WTC11 (cell line): Measurements from ENCODE around the gene LRTM2.

Source experiments
- EMX1 ChIP-seq: fragments of 250-450 bp; sonication (Bioruptor Pico); IDR thresholded peaks from 2 replicates; pipeline ENCODE4 v1.8.0; 2021; ENCODE audit warnings: mild to moderate bottlenecking
- IRF2 ChIP-seq: sonication (generic); formaldehyde crosslinking; IDR thresholded peaks from 2 replicates; pipeline ENCODE4 v1.8.0; 2022; ENCODE audit warnings: low read depth, missing genetic modification reagents, borderline replicate concordance
- NR1H2 ChIP-seq: sonication (generic); formaldehyde crosslinking; IDR thresholded peaks from 2 replicates; pipeline ENCODE4 v1.9.0; 2021; ENCODE audit warnings: mild to moderate bottlenecking, moderate library complexity, missing genetic modification reagents
- ZNF396 ChIP-seq: fragments of 250-450 bp; sonication (Bioruptor Pico); IDR thresholded peaks from 2 replicates; pipeline ENCODE4 v1.8.0; 2021; ENCODE audit warnings: mild to moderate bottlenecking, moderate library complexity, borderline replicate concordance
- TF ChIP-seq, protein P1 (sequence below): fragments of 200-600 bp; IDR thresholded peaks from 2 replicates; pipeline ENCODE4 v1.8.0; 2022; ENCODE audit warnings: antibody characterized with exemption
- TF ChIP-seq, protein P2 (sequence below): sonication (generic); formaldehyde crosslinking; IDR thresholded peaks from 2 replicates; pipeline ENCODE4 v1.8.1; 2022; ENCODE audit warnings: low read depth, missing genetic modification reagents, borderline replicate concordance
- TF ChIP-seq, protein P3 (sequence below): sonication (generic); formaldehyde crosslinking; IDR thresholded peaks from 2 replicates; pipeline ENCODE4 v1.8.1; 2023; ENCODE audit warnings: mild to moderate bottlenecking, moderate library complexity, missing genetic modification reagents

DNA sequence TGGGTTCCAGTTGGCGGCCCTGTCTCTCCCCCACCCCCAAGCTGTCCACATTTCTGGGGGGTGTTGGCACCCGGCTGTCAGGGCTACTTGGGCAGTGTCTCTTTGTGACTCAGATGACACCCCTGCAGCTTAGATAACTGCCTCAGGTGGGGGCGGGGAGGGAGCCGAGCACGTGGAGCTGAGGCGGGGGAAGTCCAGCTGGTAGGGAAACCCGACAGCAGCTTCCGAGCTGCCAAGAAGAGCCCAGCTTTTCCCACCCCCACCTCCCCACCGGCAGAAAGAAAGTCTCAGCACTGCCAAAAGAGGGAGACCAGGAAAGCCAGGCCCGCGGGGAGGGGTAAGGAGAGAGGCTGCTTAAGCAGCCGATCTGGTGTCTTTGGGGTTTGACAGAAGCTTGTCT lies 1.4 kb downstream of the LRTM2 start:
- no peak for TF ChIP-seq NR1H2 (CRISPR knock-in tag)
- TF ChIP-seq, protein P1, sequence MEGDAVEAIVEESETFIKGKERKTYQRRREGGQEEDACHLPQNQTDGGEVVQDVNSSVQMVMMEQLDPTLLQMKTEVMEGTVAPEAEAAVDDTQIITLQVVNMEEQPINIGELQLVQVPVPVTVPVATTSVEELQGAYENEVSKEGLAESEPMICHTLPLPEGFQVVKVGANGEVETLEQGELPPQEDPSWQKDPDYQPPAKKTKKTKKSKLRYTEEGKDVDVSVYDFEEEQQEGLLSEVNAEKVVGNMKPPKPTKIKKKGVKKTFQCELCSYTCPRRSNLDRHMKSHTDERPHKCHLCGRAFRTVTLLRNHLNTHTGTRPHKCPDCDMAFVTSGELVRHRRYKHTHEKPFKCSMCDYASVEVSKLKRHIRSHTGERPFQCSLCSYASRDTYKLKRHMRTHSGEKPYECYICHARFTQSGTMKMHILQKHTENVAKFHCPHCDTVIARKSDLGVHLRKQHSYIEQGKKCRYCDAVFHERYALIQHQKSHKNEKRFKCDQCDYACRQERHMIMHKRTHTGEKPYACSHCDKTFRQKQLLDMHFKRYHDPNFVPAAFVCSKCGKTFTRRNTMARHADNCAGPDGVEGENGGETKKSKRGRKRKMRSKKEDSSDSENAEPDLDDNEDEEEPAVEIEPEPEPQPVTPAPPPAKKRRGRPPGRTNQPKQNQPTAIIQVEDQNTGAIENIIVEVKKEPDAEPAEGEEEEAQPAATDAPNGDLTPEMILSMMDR, result no peak
- no peak for TF ChIP-seq ZNF396
- no peak for TF ChIP-seq IRF2 (CRISPR knock-in tag)
- no peak for TF ChIP-seq EMX1 (CRISPR knock-in tag)
- TF ChIP-seq, protein P2, sequence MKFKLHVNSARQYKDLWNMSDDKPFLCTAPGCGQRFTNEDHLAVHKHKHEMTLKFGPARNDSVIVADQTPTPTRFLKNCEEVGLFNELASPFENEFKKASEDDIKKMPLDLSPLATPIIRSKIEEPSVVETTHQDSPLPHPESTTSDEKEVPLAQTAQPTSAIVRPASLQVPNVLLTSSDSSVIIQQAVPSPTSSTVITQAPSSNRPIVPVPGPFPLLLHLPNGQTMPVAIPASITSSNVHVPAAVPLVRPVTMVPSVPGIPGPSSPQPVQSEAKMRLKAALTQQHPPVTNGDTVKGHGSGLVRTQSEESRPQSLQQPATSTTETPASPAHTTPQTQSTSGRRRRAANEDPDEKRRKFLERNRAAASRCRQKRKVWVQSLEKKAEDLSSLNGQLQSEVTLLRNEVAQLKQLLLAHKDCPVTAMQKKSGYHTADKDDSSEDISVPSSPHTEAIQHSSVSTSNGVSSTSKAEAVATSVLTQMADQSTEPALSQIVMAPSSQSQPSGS, result no peak
- TF ChIP-seq, protein P3, sequence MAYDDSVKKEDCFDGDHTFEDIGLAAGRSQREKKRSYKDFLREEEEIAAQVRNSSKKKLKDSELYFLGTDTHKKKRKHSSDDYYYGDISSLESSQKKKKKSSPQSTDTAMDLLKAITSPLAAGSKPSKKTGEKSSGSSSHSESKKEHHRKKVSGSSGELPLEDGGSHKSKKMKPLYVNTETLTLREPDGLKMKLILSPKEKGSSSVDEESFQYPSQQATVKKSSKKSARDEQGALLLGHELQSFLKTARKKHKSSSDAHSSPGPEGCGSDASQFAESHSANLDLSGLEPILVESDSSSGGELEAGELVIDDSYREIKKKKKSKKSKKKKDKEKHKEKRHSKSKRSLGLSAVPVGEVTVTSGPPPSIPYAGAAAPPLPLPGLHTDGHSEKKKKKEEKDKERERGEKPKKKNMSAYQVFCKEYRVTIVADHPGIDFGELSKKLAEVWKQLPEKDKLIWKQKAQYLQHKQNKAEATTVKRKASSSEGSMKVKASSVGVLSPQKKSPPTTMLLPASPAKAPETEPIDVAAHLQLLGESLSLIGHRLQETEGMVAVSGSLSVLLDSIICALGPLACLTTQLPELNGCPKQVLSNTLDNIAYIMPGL, result no peak
